GM04504 (cell line): Measurements from ENCODE around the gene CES5A.
"Not testable (repeated sequence)": the region's sequence is repeated elsewhere in the genome, so short reads cannot be mapped to it uniquely, and the experiment has no call there.

Experiments used
- DNase-seq: peaks from one replicate; pipeline ENCODE4 v3.0.0-alpha.2; 2012; ENCODE audit warnings: low read depth

Gene CES5A

GRCh38 chr16:55829232-55829631 is 45.9 kb downstream of the CES5A start:
- DNase-seq, result not testable (repeated sequence)

- no peak for DNase-seq
These were observed 46.5 kb downstream of the CES5A start for GRCh38 chr16:55828680-55829079.

- no peak for DNase-seq
These were observed 50.0 kb downstream of the CES5A start for GRCh38 chr16:55825115-55825728.

- no peak for DNase-seq
These were observed 50.6 kb downstream of the CES5A start for GRCh38 chr16:55824473-55825000.

- DNase-seq, result no peak
These were observed 52.8 kb downstream of the CES5A start for GRCh38 chr16:55822280-55822810.

GRCh38 chr16:55821210-55821609 is 54.0 kb downstream of the CES5A start:
- DNase-seq, result no peak

GRCh38 chr16:55820615-55821014 is 54.6 kb downstream of the CES5A start:
- no peak for DNase-seq

- DNase-seq, result no peak
These were observed 57.8 kb downstream of the CES5A start for GRCh38 chr16:55817236-55817912.

- DNase-seq, result not testable (repeated sequence)
These were observed 59.0 kb downstream of the CES5A start for GRCh38 chr16:55816222-55816621.

GRCh38 chr16:55815320-55815719 is 59.9 kb downstream of the CES5A start:
- no peak for DNase-seq

GRCh38 chr16:55814174-55814573 is 61.0 kb downstream of the CES5A start:
- DNase-seq, result not testable (repeated sequence)

GRCh38 chr16:55813730-55814129 is 61.4 kb downstream of the CES5A start:
- not testable (repeated sequence) for DNase-seq

- no peak for DNase-seq
These were observed 62.2 kb downstream of the CES5A start for GRCh38 chr16:55812951-55813350.

GRCh38 chr16:55811811-55812210 is 63.4 kb downstream of the CES5A start:
- no peak for DNase-seq

GRCh38 chr16:55810451-55810961 is 64.7 kb downstream of the CES5A start:
- DNase-seq, result no peak

- no peak for DNase-seq
These were observed 65.3 kb downstream of the CES5A start for GRCh38 chr16:55809851-55810250.

GRCh38 chr16:55809386-55809785 is 65.8 kb downstream of the CES5A start:
- DNase-seq, result no peak

GRCh38 chr16:55808286-55808685 is 66.9 kb downstream of the CES5A start:
- DNase-seq, result not testable (repeated sequence)

- not testable (repeated sequence) for DNase-seq
These were observed 70.1 kb downstream of the CES5A start for GRCh38 chr16:55805104-55805503.

- not testable (repeated sequence) for DNase-seq
These were observed 71.5 kb downstream of the CES5A start for GRCh38 chr16:55803681-55804080.
